Neural crest cell (in vitro differentiated cells): ENCODE measurements around the gene TXNRD1. TPM values are rescaled to one million over a fixed set of nuclear protein-coding genes. Genes with fewer than 3 reads are reported as not detected.

Source experiments
- DNase-seq: peaks from one replicate; pipeline ENCODE4 v3.0.0; 2021; ENCODE audit warnings: low read depth, mixed read lengths, low spot score
- H3K27ac Mint-ChIP-seq: one replicate; pipeline ENCODE4 v1.8.0; 2021; ENCODE audit warnings: mild to moderate bottlenecking, mixed read lengths; ENCODE audit not compliant: unreplicated experiment
- H3K27me3 Mint-ChIP-seq: 2 replicates; pipeline ENCODE4 v1.8.0; 2021; ENCODE audit warnings: low read depth, mild to moderate bottlenecking, mixed read lengths
- H3K36me3 Mint-ChIP-seq: 2 replicates; pipeline ENCODE4 v1.8.0; 2021; ENCODE audit warnings: low read depth, mild to moderate bottlenecking, mixed read lengths
- H3K4me1 Mint-ChIP-seq: 2 replicates; pipeline ENCODE4 v1.8.0; 2021; ENCODE audit warnings: mixed read lengths
- H3K4me3 Mint-ChIP-seq: one replicate; pipeline ENCODE4 v1.8.0; 2021; ENCODE audit warnings: mild to moderate bottlenecking, mixed read lengths
- H3K9me3 Mint-ChIP-seq: 2 replicates; pipeline ENCODE4 v1.8.0; 2021; ENCODE audit warnings: mixed read lengths
- CTCF ChIP-seq: fragments of 200-600 bp; sonication (generic); conservative IDR thresholded peaks from 2 replicates; pipeline ENCODE4 v1.5.0; 2021; ENCODE audit warnings: antibody characterized with exemption, mild to moderate bottlenecking
- total RNA-seq: library from RNA; stranded (reverse); gene quantifications from 2 replicates; pipeline ENCODE4 v1.2.1, GENCODE V29; 2021

TXNRD1 gene
- total RNA-seq, 1 donor from 2014 or later: 105 TPM

- H3K27ac Mint-ChIP-seq: no peak overlapping the region
- no peak overlapping the region for H3K4me3 Mint-ChIP-seq
- no peaks in the 10 kb centered on the region for H3K27me3 Mint-ChIP-seq
- peaks cover 19% of the 10 kb centered on the region for H3K4me1 Mint-ChIP-seq
- DNase-seq: no peak
- no peak for TF ChIP-seq CTCF
- H3K36me3 Mint-ChIP-seq: peaks cover 7% of the 10 kb centered on the region
- peaks cover 13% of the 10 kb centered on the region for H3K9me3 Mint-ChIP-seq
Measured at GRCh38 chr12:104372721-104373335, 157.2 kb downstream of the TXNRD1 start.

GRCh38 chr12:104374071-104374470 lies 158.5 kb downstream of the TXNRD1 start:
- Mint-ChIP-seq H3K4me1 (peaks cover 19% of the 10 kb centered on the region), H3K9me3 (peaks cover 9% of the 10 kb centered on the region)
- DNase-seq: no peak

GRCh38 chr12:104374806-104375205 lies 159.2 kb downstream of the TXNRD1 start:
- no peak for TF ChIP-seq CTCF
- no peak overlapping the region for H3K27ac Mint-ChIP-seq

More at GRCh38 chr12:104374071-104374470, 158.5 kb downstream of the TXNRD1 start:
- H3K27me3 Mint-ChIP-seq: no peaks in the 10 kb centered on the region
- TF ChIP-seq CTCF: no peak
- no peak overlapping the region for H3K4me3 Mint-ChIP-seq
- H3K36me3 Mint-ChIP-seq: peaks cover 3% of the 10 kb centered on the region
- no peak overlapping the region for H3K27ac Mint-ChIP-seq

GRCh38 chr12:104375775-104376174 lies 160.2 kb downstream of the TXNRD1 start:
- no peak for DNase-seq
- Mint-ChIP-seq H3K9me3 (peaks cover 2% of the 10 kb centered on the region), H3K4me1 (peaks cover 19% of the 10 kb centered on the region), H3K36me3 (no peaks in the 10 kb centered on the region), H3K27ac (no peak overlapping the region), H3K4me3 (no peak overlapping the region), H3K27me3 (no peaks in the 10 kb centered on the region)
- TF ChIP-seq CTCF: no peak

More at GRCh38 chr12:104374806-104375205, 159.2 kb downstream of the TXNRD1 start:
- H3K9me3 Mint-ChIP-seq: peaks cover 2% of the 10 kb centered on the region
- H3K4me1 Mint-ChIP-seq: peaks cover 19% of the 10 kb centered on the region
- no peaks in the 10 kb centered on the region for H3K27me3 Mint-ChIP-seq
- H3K4me3 Mint-ChIP-seq: no peak overlapping the region
- no peak for DNase-seq
- H3K36me3 Mint-ChIP-seq: no peaks in the 10 kb centered on the region

GRCh38 chr12:104376650-104377513 lies 161.3 kb downstream of the TXNRD1 start:
- TF ChIP-seq CTCF: no peak
- Mint-ChIP-seq H3K27me3 (peaks cover 6% of the 10 kb centered on the region), H3K36me3 (no peaks in the 10 kb centered on the region), H3K4me3 (no peak overlapping the region), H3K27ac (no peak overlapping the region), H3K4me1 (peaks cover 13% of the 10 kb centered on the region), H3K9me3 (peaks cover 2% of the 10 kb centered on the region)
- DNase-seq: no peak
